ENCODE measurements around the gene LTA.

LTA gene

DNA sequence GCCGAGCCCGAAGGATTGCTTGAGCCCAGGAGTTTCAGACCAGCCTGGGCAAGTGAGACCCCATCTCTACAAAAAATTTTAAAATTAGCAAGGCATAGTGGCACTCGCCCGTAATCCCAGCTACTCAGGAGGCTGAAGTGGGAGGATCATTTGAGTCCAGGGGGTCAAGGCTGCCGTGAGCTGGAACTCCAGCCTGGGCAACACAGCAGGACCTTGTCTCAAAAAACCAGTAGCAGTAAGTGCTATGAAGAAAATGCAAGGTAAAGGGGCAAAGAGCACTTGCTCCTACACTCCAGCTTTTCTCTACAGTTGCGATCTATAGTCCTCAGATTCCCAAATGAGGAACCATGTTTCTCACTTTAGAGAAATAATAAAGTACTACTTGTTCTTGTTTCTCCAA is 28.4 kb upstream of the LTA start:
- DNase-seq = no peak

DNA sequence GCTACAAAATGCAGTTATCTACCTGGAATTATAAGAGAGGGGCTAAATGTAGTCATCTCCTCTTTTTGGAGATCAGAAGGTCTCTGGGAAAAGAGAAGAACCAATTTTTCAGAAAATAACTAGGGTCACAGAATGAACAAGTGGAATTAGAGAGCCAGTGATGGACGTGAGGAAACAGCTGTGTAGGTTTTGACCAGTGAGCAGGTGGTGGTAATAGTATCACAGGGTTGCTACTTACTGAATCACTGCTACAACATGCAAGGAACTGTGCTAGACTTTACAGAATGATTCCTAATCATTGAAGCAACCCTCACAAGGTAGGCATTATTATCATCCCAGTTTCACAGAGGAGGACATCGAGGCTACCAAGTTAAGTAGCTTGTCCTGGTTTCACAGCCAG is 27.4 kb upstream of the LTA start:
- DNase-seq = no peak

DNA sequence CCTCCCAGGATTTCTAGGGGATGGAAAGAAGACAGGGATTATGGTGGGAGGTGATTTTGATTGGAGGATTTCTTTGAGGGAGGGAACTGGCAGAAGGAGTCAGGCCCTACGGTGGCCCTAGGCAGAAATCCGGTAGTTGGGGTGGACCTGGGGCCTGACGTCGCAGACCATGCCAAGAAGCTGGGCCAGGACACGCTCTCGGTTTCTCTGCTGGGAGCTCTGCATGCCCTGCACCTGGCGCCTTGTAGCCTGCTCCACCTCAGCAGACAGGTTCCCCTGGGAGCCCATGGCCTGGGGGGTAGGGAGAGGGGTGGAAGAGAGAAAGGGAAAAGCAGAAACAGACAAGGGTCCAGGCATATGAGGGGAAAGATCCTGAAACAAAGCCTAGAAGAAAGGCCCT is 26.8 kb upstream of the LTA start:
- no peak for DNase-seq

DNA sequence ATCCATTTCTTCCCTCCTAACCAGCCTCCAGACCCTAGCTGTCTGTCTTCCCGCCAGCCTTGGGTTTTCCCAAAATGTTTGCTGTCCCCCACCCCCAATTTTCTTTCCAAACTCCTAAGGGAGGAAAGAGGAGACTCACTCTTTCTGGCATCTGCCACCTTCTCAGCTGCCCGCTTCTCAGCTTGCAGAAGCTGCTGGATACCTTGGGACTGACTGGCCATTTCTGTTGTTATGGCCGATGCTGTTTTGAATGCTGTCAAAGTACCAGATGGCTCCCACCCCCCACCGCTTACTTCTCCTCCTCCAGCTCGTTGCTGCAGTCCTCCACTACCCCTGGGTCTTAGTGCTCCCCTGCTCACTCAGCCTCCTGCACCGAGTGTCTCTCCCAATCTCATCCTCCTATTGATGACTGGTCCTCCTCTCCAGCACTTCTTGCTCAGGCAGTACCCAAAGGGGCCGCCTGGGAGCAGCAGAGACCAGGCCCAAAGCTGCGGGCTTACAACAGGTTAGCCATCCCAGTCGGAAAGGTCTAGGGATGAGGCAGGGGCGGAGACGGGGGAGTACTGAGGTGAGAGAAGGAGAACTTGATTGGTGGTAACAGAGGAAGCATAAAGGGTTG is 25.6 kb upstream of the LTA start, which contains the start of gene ATP6V1G2:
ATP6V1G2 (minus strand) TSS at position 270 of the 619 bp plus-strand sequence; CDS start at position 221, 49 bp downstream.
- peak; percentile 86 for DNase-seq

DNA sequence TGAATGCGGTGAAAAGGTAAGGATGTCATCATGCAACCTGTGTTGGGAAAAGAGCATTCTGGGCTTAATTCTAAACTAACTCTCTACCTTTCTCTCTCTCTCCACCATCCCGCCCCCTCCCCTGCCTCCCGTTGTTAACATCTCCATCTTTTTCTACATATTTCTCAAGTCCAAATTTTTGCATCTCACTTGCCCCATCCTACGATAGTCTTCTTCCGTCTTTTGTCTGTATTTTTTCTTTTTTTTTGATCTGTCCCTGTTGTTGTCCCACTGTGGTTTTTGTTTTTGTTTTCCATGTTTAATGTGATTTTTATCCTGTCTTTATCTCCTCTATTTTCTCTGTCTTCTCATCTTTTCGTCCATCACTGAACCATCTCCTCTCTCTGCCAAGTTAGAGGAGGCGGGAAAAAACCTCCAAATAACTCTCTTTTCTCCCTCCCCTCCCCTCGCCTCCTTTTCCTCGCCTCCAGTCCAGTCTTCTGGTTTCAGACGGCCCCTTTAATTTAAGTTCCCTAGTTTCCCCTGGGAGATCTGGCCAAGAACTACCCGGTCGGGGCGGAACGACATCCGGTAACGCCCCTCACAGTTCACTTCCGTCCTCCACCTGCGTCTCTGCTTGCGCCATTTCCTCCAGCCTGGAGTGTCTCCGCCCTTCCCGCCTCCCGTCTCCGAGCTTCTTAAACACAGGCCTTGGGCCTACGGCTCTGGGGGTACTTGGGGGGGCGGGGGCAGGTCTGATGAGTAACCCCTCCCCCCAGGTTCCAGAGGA is 24.9 kb upstream of the LTA start, which contains the start of gene NFKBIL1:
NFKBIL1 (plus strand) TSS at position 651 of the 769 bp plus-strand sequence; CDS start at position 738, 87 bp downstream.
- peak; percentile 97 for DNase-seq

DNA sequence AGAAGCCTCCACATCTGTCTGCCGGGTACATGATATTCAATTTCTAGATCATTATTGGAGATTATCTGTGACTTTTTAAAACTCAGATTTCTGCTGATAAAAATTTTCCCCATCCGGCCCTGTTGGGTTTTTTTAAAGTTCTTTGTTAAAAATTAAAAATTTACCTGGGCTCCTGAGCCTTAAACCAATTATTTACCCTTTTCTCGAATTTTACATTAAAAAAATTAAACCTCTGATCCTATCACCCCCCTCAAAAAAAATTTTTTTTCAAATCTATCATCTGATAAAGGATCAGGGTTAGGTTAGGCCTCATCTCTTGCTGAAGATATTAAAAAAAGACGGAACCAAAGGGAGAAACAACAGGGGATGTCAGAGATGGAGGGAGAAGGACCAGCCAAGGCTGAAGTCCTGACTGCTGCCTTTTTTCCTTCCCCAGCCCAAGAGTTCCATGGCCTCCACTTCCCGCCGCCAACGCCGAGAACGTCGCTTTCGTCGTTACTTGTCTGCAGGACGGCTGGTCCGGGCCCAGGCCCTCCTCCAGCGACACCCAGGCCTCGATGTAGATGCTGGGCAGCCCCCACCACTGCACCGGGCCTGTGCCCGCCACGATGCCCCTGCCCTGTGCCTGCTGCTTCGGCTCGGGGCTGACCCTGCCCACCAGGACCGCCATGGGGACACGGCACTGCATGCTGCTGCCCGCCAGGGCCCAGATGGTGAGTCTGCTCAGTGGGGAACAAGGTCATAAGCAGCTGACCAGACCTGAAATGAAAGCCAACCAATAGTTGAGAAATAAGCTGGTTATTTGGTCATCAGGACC is 24.2 kb upstream of the LTA start:
- DNase-seq = peak; percentile 23

DNA sequence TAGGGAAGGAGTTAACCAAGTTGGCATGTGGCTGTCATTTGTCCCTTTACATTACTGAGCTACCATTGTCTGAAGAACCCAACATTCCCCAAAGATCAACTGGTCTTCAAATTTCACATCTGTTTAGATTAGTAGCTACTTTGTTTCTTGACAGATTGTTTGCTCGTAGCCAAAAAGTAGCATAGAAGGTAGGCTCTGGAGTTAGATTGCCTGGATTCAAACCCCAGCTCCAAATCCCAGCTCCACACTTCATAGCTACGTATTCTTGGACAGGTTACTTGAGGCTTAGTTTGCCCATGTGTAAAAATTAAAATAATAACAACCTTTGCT is 23.6 kb upstream of the LTA start:
- no peak for DNase-seq

DNA sequence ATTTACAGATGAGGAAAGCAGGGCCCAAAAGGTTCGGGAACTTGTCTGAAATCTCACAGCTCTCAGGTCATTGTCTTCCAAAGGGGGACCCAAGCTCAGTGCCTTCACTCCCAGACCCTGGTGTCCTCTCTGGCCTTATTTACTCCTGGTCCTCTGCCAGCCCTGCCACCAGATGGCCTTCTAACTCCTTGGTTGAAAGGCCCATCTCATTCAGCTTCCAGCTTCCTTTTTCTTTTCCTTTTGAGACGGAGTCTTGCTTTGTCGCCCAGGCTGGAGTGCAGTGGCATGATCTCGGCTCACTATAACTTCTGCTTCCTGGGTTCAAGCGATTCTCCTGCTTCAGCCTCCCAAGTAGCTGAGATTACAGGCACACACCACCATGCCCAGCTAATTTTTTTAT is 20.7 kb upstream of the LTA start:
- DNase-seq = peak; percentile 86

DNA sequence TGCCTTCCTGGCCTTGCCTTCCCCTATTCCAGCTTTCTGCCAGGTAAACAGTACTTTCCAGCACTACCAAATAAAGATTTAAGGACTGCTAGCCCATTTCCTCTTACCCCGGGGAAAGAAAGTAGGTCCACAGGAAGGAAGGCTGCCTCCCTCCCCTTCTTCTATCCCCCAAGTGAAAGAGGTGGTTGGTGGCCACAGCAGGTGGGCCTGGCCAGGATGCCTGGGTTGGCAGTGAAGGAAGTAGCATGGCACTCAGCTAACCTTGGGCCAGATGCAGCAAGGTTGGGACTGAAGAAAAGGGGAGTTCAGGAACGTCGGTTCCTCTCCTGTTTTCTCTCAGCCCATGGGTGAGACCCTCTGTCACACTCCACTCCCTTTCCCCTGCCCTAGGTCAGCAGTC is 15.8 kb upstream of the LTA start:
- DNase-seq = no peak

DNA sequence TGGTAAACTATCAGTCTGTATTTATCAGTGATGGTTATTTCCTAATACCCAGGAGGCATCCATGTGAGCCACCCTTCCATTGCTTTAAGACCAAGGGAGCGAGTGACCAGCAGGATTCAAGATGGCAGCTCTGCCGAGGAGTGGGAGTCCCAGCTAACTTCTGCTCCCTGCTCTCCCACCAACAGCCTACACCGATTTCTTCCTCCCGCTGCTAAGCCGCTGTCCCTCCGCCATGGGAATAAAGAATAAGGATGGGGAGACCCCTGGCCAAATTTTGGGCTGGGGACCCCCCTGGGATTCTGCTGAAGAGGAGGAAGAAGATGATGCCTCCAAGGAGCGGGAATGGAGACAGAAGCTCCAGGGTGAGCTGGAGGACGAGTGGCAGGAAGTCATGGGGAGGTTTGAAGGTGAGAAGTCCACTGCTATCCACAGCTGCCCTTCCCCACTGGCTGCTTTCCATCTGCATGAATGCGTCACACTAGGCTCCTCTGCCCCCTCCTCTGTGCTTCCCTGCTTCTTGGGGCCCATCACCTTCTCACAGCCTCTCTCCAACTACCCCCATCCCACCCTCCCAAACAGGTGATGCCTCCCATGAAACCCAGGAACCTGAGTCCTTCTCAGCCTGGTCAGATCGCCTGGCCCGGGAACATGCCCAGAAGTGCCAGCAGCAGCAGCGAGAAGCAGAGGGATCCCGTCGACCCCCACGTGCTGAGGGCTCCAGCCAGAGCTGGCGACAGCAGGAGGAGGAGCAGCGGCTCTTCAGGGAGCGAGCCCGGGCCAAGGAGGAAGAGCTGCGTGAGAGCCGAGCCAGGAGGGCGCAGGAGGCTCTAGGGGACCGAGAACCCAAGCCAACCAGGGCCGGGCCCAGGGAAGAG is 14.4 kb upstream of the LTA start:
- DNase-seq = no peak

DNA sequence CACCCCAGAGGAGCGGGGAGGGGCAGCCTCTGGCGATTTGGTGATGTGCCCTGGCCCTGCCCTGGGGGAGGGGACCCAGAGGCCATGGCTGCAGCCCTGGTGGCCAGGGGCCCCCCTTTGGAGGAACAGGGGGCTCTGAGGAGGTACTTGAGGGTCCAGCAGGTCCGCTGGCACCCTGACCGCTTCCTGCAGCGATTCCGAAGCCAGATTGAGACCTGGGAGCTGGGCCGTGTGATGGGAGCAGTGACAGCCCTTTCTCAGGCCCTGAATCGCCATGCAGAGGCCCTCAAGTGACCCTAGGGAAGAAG is 13.8 kb upstream of the LTA start:
- DNase-seq = no peak

DNA sequence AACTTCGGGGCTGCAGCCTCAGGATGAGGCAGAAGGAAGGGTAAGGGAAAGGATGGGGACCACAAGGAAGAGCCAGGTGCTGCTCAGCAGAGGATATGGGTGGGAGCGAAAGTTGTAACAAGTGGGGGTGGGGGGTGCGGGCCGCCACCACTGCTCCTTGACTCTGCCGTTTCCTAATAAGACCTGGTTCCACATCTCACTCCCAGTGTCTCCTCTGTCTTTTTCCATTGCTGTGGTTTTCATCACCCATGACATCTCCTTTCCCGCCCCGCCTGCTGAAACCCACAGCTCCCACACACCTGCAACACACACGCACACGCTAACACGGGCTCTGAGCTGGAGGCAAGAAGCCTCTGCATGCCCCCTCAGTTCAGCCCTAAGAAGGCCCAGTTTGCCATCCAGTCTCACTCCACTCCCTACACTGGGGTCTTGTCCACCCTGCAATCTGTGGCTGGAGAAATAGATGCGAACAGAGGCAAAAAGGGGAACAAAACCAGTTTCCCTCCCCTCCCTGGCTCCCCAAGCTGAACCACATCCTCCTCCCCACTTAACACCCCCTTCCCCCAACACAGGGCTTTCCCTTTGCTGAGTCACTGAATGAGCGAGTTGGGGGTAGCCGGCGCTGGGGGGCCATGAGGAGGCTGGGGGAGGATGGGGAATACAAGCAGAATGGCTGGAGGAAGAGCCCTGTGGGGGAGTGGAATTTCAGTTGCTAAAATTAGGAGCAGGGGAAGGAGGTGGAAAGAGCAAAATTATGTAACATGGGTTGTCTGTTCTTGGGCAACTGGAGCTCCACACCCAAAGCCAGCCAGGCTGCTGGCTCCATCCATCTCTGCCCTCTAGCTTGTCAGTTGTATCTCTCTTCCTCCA is 13.2 kb upstream of the LTA start:
- peak; percentile 99 for DNase-seq

DNA sequence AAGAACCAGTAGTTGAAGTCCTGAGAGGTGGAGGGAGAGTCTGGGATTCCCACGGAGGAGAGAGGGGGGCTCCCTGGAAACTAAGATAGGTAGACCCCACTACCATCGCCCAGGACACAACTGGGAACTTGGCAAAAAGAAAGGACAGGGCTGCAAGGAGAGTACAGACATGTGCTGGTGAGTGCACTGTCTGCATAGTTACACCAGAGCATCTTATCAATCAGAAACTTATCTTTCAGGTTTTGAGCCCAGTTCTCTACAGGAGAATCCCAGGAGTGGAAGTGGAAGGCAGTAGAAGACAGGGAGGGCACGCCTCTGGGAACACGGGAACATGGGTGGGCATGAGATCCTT is 12.5 kb upstream of the LTA start:
- DNase-seq = no peak

DNA sequence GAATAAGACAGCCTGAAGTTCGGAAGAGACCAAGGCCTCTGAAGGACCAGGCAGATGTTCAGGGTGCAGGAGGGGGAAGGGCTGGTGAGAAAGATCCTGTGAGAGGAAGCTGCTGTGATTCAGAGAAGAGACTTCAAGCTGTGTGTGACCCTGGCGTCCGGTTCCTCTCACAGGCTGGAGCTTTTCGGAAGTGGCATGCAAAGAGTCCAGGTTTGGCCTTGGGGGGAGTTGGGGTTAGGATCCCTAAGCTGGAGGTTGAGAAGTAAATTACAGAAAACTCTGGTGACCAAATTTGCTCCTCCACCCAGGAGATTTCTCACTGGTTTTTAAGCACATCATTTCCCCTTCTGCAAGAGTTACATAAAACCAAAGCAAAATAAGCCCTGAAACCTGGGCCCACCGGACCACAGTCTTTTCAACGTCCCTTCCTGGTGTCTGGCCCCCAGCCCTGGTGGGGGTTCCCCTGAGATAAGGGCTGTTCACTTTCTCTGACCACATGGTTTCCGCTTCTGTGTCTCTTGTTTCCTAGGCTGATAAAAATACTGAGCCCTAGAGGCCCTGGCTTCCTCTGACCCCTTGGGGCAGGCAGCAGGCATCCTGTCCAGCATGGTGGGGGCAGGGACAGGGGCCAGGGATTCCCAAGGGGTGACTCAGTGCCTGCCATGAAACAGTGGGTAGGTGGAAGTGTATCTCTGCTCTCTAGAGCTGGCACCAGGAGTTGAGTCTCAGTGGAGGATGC is 12.0 kb upstream of the LTA start:
- DNase-seq = peak; percentile 98

DNA sequence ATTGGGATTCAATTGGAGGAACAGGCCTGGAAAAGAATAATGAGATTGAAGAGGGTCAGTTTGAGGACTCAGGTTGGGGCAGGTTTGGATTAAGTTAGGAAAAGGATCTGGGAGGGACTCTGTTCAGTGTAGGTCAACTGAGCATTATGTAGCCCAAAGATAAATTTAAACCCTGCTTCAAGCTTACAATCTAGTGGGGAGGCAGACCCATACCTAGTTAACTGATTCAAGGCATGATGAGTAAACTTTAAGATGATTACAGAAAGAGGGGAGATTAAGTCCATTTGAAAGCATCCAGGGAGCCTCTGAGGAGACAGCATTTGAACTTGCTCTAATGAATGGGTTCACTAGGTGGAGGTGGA is 11.4 kb upstream of the LTA start:
- DNase-seq = no peak

DNA sequence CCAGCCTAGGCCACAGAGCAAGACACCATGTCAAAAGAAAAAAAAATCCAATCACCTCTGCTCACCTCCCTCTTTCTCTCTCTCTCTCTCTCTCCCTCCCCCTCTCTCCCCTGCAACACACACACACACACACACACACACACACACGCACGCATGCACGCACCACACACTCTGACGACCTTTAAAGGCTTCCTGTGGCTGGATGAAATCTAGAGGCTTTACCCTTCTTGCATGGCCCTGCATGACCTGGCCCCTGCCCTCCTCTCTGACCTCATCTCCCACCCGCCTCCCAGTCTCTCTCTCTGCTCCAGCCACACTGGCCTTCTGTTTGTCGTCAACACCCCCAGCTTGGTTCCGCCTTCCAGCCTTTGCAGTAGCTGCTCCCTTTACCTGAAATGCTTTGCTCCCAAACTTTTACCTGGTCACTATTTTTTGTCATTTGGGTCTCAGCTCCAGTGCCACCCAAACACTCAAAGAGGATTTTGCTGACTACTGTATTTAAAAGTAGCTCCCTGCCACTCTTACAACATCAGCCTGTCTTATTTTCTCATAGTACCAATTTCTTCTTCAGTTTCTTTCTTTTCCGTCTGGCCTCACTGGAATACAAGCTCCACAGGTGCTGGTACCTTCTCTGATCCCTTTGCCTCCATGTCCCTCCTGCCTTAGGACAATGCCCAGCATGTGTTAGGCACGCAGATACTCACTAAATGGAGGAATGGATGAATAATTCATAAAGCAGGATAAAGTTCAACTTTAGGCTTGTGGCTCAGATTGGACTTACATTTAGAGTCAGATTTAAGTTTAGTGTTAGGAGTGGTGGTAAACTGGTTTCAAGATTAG is 4.3 kb upstream of the LTA start:
- no peak for DNase-seq

DNA sequence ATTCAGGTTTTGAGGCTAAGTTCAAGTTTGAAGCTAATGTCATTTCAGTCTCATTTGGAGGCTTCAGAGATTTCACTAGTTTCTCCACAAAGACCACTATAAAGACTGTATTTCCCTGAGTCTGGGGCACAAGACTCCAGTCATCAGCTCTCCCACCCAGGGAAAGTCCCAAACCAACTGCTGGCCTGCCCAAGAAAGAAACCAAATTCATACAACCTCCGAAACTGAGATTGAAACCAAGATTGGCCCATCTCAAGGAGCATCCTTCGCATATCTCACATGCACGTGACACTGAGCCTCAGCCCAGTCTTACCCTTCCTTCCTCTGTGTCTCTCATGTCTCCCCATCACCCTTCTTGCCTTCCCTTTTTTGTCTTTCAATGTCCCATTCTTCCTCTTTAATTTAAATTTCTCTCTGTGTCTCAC is 3.5 kb upstream of the LTA start:
- DNase-seq = peak; percentile 90

DNA sequence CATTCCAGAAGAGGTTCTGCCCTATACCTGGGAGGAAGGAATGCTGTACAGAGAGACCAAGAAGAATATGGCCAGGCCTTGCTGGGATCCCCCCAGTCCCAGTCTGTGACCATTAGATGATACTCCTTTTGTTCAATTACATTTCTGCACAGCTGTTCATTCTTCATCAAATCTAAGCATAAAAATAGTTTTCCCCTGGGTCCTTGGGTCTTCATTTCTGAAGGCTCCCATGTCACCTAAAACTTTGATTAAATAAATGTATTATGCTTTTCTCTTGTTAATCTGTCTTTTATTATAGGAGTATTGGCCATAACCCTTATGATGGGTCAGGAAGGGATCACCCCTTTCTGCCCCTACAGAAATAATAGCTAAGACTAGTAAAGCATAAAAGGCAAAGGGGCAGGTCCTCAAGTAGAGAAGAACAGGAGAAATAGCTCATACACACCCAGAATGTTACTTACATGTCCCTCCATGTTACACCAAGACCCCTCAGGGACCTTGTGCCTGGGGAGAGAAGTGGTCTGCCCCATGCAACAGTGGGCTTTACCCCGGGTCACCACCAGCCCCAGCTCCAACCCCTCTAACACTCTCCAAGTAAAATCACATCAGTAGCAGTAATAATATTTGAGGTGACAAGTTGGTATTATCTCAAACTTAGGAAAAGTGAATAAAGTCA is 2.1 kb upstream of the LTA start:
- no peak for DNase-seq

DNA sequence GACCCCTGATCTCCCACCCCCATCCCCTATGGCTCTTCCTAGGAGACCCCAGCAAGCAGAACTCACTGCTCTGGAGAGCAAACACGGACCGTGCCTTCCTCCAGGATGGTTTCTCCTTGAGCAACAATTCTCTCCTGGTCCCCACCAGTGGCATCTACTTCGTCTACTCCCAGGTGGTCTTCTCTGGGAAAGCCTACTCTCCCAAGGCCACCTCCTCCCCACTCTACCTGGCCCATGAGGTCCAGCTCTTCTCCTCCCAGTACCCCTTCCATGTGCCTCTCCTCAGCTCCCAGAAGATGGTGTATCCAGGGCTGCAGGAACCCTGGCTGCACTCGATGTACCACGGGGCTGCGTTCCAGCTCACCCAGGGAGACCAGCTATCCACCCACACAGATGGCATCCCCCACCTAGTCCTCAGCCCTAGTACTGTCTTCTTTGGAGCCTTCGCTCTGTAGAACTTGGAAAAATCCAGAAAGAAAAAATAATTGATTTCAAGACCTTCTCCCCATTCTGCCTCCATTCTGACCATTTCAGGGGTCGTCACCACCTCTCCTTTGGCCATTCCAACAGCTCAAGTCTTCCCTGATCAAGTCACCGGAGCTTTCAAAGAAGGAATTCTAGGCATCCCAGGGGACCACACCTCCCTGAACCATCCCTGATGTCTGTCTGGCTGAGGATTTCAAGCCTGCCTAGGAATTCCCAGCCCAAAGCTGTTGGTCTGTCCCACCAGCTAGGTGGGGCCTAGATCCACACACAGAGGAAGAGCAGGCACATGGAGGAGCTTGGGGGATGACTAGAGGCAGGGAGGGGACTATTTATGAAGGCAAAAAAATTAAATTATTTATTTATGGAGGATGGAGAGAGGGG is 1.4 kb downstream of the LTA start:
- no peak for DNase-seq

Measured in MV-4-11 (cell line).